ENCODE measurements around the gene CRYGB. TPM values are rescaled to one million over a fixed set of nuclear protein-coding genes. Genes with fewer than 3 reads are reported as not detected.

The CRYGB gene
- total and polyA plus RNA-seq, 2 of the 13 experiments (the other 11 are each of a cell fraction or from before 2014, with no cell fraction given), result not detected

DNA sequence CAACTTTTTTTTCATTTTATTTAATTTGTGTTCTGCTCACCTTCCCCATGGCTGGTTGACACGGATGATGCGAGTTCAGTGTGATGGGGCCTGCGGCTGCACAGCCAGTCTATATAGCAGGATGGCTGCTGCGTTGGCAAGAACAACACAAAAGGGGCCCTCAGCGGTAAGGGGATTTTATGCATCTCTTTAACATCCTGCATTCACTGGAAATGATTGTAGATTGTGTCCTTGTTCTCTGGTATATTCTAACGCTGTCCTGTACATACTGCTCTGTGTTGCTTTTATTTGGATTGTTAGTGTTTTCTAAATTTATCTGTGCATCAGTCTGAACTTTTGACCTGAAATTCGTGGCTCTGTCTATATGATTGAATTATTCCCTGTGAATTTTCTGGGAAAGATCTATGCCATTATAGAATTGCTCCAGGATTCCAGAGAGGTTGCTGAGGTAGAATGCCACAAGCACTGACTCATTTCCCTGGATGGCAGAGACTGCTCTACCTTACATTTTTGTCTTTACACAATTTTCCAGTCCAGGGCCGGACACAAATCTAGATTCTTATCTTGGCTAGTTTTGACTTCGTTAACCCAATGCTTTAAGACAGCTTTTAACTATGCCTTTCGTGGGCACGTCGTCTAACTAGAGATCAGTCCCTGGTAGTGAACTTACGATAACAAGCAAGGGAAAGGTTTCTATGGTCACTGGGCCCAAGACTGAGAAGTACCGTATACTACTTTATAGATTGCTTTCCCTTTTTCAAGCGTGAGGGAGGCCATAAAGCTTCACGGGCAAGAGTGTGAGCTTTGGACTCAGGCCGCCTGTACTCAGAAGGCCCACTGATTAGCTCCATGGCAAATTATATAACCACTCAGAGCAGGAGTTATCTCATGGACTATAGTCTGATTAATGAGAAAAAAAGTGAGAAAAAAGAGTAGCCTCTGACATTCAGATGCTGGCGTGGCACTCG, 15.9 kb downstream of the CRYGB start, which contains the start of gene CRYGC (continued):
- TF ChIP-seq WIZ (CRISPR knock-in tag; IDR thresholded peaks at IDR 0.05) (peak; percentile 75), MED1 (CRISPR knock-in tag; IDR thresholded peaks at IDR 0.05) (no peak; the same call in 1 of the 2 replicates), BORCS8-MEF2B (CRISPR knock-in tag; IDR thresholded peaks at IDR 0.05) (no peak), KLF15 (CRISPR knock-in tag; IDR thresholded peaks at IDR 0.05; ENCODE audit: borderline replicate concordance) (no peak), NFKBIZ (CRISPR knock-in tag; IDR thresholded peaks at IDR 0.05) (peak; percentile 72), ZNF749 (CRISPR knock-in tag; IDR thresholded peaks at IDR 0.05; ENCODE audit: borderline replicate concordance) (no peak), IKZF4 (CRISPR knock-in tag; IDR thresholded peaks at IDR 0.05; ENCODE audit: borderline replicate concordance, low read depth, not compliant biosample characterization) (no peak), ZSCAN25 (CRISPR knock-in tag; IDR thresholded peaks at IDR 0.05) (no peak), KDM5A (IDR thresholded peaks at IDR 0.05; ENCODE audit: borderline replicate concordance, low read length) (no peak), SIN3A (IDR thresholded peaks at IDR 0.05; ENCODE audit: borderline replicate concordance, low read depth, low read length) (no peak), ZNF569 (CRISPR knock-in tag; IDR thresholded peaks at IDR 0.05; ENCODE audit: borderline replicate concordance) (no peak), MLXIP (CRISPR knock-in tag; IDR thresholded peaks at IDR 0.05; ENCODE audit: borderline replicate concordance) (no peak), HDAC6 (IDR thresholded peaks at IDR 0.05; ENCODE audit: low read depth, low read length) (no peak), TAF1 (CRISPR knock-in tag; IDR thresholded peaks at IDR 0.05) (no peak), ZFP36L2 (CRISPR knock-in tag; IDR thresholded peaks at IDR 0.05) (no peak)
- TF ChIP-seq, protein P1, sequence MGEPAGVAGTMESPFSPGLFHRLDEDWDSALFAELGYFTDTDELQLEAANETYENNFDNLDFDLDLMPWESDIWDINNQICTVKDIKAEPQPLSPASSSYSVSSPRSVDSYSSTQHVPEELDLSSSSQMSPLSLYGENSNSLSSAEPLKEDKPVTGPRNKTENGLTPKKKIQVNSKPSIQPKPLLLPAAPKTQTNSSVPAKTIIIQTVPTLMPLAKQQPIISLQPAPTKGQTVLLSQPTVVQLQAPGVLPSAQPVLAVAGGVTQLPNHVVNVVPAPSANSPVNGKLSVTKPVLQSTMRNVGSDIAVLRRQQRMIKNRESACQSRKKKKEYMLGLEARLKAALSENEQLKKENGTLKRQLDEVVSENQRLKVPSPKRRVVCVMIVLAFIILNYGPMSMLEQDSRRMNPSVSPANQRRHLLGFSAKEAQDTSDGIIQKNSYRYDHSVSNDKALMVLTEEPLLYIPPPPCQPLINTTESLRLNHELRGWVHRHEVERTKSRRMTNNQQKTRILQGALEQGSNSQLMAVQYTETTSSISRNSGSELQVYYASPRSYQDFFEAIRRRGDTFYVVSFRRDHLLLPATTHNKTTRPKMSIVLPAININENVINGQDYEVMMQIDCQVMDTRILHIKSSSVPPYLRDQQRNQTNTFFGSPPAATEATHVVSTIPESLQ (CRISPR knock-in tag; conservative IDR thresholded peaks at IDR 0.05), result no peak
- TF ChIP-seq, protein P2, sequence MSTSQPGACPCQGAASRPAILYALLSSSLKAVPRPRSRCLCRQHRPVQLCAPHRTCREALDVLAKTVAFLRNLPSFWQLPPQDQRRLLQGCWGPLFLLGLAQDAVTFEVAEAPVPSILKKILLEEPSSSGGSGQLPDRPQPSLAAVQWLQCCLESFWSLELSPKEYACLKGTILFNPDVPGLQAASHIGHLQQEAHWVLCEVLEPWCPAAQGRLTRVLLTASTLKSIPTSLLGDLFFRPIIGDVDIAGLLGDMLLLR (CRISPR knock-in tag; IDR thresholded peaks at IDR 0.05), result no peak
- TF ChIP-seq, protein P3, sequence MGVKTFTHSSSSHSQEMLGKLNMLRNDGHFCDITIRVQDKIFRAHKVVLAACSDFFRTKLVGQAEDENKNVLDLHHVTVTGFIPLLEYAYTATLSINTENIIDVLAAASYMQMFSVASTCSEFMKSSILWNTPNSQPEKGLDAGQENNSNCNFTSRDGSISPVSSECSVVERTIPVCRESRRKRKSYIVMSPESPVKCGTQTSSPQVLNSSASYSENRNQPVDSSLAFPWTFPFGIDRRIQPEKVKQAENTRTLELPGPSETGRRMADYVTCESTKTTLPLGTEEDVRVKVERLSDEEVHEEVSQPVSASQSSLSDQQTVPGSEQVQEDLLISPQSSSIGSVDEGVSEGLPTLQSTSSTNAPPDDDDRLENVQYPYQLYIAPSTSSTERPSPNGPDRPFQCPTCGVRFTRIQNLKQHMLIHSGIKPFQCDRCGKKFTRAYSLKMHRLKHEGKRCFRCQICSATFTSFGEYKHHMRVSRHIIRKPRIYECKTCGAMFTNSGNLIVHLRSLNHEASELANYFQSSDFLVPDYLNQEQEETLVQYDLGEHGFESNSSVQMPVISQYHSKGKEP (CRISPR knock-in tag; IDR thresholded peaks at IDR 0.05), result no peak
- TF ChIP-seq, protein P4, sequence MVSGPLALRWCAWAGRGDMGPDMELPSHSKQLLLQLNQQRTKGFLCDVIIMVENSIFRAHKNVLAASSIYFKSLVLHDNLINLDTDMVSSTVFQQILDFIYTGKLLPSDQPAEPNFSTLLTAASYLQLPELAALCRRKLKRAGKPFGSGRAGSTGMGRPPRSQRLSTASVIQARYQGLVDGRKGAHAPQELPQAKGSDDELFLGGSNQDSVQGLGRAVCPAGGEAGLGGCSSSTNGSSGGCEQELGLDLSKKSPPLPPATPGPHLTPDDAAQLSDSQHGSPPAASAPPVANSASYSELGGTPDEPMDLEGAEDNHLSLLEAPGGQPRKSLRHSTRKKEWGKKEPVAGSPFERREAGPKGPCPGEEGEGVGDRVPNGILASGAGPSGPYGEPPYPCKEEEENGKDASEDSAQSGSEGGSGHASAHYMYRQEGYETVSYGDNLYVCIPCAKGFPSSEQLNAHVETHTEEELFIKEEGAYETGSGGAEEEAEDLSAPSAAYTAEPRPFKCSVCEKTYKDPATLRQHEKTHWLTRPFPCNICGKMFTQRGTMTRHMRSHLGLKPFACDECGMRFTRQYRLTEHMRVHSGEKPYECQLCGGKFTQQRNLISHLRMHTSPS (CRISPR knock-in tag; IDR thresholded peaks at IDR 0.05; ENCODE audit: low read depth), result no peak

Measured in HepG2 (cell line).